Measurements from ENCODE around the gene ATP7B.

Gene ATP7B

GRCh38 chr13:51937320-51938290, 73.6 kb downstream of the ATP7B start:
- H3K4me3 ChIP-seq (ENCODE audit: low read depth, low read length), result no peak overlapping the region
- no peak for TF ChIP-seq CTCF (IDR thresholded peaks at IDR 0.05; ENCODE audit: low read depth, low read length, missing control alignments)
- DNase-seq (ENCODE audit: low read depth), result no peak

GRCh38 chr13:51935326-51936171, 75.7 kb downstream of the ATP7B start:
- TF ChIP-seq CTCF (IDR thresholded peaks at IDR 0.05; ENCODE audit: low read depth, low read length, missing control alignments), result peak; percentile 33
- no peak for DNase-seq (ENCODE audit: low read depth)
- H3K4me3 ChIP-seq (ENCODE audit: low read depth, low read length), result no peak overlapping the region

GRCh38 chr13:51934461-51935087, 76.7 kb downstream of the ATP7B start:
- no peak overlapping the region for H3K4me3 ChIP-seq (ENCODE audit: low read depth, low read length)
- TF ChIP-seq CTCF (IDR thresholded peaks at IDR 0.05; ENCODE audit: low read depth, low read length, missing control alignments), result no peak
- no peak for DNase-seq (ENCODE audit: low read depth)

GRCh38 chr13:51933466-51934058, 77.7 kb downstream of the ATP7B start:
- no peak overlapping the region for H3K4me3 ChIP-seq (ENCODE audit: low read depth, low read length)
- no peak for TF ChIP-seq CTCF (IDR thresholded peaks at IDR 0.05; ENCODE audit: low read depth, low read length, missing control alignments)
- DNase-seq (ENCODE audit: low read depth), result no peak

GRCh38 chr13:51932231-51932630, 79.0 kb downstream of the ATP7B start:
- H3K4me3 ChIP-seq (ENCODE audit: low read depth, low read length), result no peak overlapping the region
- no peak for TF ChIP-seq CTCF (IDR thresholded peaks at IDR 0.05; ENCODE audit: low read depth, low read length, missing control alignments)
- no peak for DNase-seq (ENCODE audit: low read depth)

GRCh38 chr13:51931606-51932005, 79.6 kb downstream of the ATP7B start:
- no peak for TF ChIP-seq CTCF (IDR thresholded peaks at IDR 0.05; ENCODE audit: low read depth, low read length, missing control alignments)
- no peak for DNase-seq (ENCODE audit: low read depth)
- no peak overlapping the region for H3K4me3 ChIP-seq (ENCODE audit: low read depth, low read length)
